Epithelial cell of esophagus (primary cell): ENCODE measurements around the gene KIDINS220.

Experiments
- DNase-seq: peaks from one replicate; pipeline ENCODE4 v3.0.0; 2010; ENCODE audit warnings: low read depth
- H3K4me3 ChIP-seq: 2 replicates; pipeline ENCODE4 v1.5.1; 2011; ENCODE audit warnings: mild to moderate bottlenecking, low read length, control low read depth
- CTCF ChIP-seq: IDR thresholded peaks from 2 replicates; pipeline ENCODE4 v1.5.1; 2011; ENCODE audit warnings: low read depth, mild to moderate bottlenecking, low read length, control low read depth, inconsistent platforms; ENCODE audit not compliant: insufficient read depth; ENCODE audit errors: missing control alignments

KIDINS220 gene

DNA sequence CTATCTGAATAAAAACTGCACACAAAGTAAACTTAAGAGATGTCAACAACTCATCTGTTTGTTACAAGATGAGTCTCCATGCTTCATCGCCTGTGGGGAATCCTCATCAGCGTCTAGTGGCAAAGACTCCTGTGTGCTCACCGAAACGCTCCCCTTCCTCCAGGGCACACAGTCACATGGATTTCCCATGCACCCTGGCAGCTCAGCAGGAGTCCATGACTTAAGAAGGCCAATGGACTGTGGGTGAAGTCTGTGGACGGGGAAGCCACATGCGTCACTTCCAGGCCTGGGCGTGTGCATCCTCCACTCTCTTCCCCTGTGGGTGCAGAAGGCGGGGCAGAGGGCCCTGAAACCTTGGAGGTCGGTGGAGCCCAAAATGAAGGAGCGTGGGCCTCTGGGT is 114.4 kb downstream of the KIDINS220 start:
- no peak for TF ChIP-seq CTCF
- H3K4me3 ChIP-seq, result no peak overlapping the region
- DNase-seq, result peak; percentile 34

DNA sequence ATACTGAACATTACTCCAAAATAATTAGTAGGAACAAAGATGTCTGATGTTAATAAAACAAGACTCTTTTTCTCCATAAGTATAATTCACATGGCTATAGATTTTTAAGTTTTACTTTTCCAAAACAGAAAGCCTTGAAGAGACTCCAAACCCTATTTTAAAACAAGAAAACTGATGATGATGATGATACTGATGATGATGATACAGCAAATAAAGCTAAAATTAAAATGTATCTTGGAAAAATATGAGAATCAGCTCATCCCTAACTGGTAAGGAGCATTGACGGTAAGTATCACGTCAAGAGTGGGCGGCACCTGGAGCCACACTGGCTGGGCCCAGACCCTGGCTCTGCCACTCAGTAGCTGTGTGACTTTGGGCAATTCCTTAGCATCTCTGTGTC is 116.0 kb downstream of the KIDINS220 start:
- H3K4me3 ChIP-seq, result no peak overlapping the region
- DNase-seq, result no peak
- TF ChIP-seq CTCF, result no peak

- no peak for TF ChIP-seq CTCF
- H3K4me3 ChIP-seq, result no peak overlapping the region
- DNase-seq, result no peak
Observed at GRCh38 chr2:8720741-8721140, 116.7 kb downstream of the KIDINS220 start.

DNA sequence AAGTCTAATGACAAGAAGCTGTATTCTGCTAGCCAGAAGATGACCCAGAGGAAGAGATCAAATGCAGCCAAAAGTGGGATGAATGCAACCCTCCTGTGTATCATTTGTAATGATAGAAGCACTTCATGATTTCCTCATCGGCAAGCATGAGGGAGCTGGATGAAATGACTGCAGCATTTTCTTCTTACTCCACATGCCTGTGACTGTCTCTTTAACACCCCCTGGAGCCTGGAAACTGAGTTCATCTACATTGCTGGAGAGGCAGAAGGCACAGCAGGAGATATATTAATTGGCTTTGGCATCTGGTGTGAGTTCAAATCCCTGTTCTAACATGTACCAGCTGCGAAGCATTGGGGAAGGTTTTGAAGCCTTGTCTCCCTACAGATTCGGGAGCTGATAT is 117.9 kb downstream of the KIDINS220 start:
- TF ChIP-seq CTCF, result no peak
- DNase-seq, result no peak
- no peak overlapping the region for H3K4me3 ChIP-seq

GRCh38 chr2:8714971-8715370 is 122.4 kb downstream of the KIDINS220 start:
- H3K4me3 ChIP-seq, result no peak overlapping the region
- TF ChIP-seq CTCF, result no peak
- no peak for DNase-seq

GRCh38 chr2:8714283-8714682 is 123.1 kb downstream of the KIDINS220 start:
- H3K4me3 ChIP-seq, result no peak overlapping the region
- no peak for TF ChIP-seq CTCF
- no peak for DNase-seq

DNA sequence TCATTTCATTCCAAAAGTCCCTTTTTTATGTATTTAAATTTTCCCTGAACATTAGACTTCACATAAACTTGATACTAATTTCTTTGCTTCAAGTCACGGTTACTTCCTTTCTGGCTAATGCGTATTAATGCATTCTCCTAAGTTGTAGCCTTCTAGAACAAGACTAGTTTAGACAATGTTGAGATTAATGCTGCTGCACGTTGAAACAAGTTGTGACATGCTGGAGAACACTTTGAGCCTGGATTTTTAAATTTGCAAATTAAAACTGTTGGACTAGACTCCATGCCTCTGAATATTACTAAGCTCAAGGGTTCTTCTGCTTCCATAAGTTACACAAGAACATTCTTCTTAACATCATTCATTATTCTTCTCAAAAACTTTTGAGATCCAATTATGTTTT is 126.5 kb downstream of the KIDINS220 start:
- no peak overlapping the region for H3K4me3 ChIP-seq
- TF ChIP-seq CTCF, result no peak
- DNase-seq, result peak; percentile 76
